ENCODE data around the gene PTBP1.
"Not testable (repeated sequence)": the region's sequence is repeated elsewhere in the genome, so short reads cannot be mapped to it uniquely, and the experiment has no call there.

The PTBP1 gene

GRCh38 chr19:810077-810855 lies 13.0 kb downstream of the PTBP1 start:
- no peak for DNase-seq (ENCODE audit: low read depth in 3 of 3)

- no peak for DNase-seq (ENCODE audit: low read depth in 3 of 3)
Observed at GRCh38 chr19:810883-811489, 13.7 kb downstream of the PTBP1 start.

- DNase-seq (ENCODE audit: low read depth in 3 of 3): no peak
Observed at GRCh38 chr19:811506-812048, 14.3 kb downstream of the PTBP1 start.

- no peak for DNase-seq (ENCODE audit: low read depth in 3 of 3)
Observed at GRCh38 chr19:812049-812746, 14.9 kb downstream of the PTBP1 start.

- no peak for DNase-seq (ENCODE audit: low read depth in 3 of 3)
Observed at GRCh38 chr19:812747-813218, 15.5 kb downstream of the PTBP1 start.

GRCh38 chr19:813219-814151 lies 16.2 kb downstream of the PTBP1 start:
- DNase-seq (ENCODE audit: low read depth in 3 of 3): no peak

GRCh38 chr19:814152-815078 lies 17.2 kb downstream of the PTBP1 start:
- DNase-seq (ENCODE audit: low read depth in 3 of 3): no peak

- no peak for DNase-seq (ENCODE audit: low read depth in 3 of 3)
Observed at GRCh38 chr19:815079-815774, 18.0 kb downstream of the PTBP1 start.

- DNase-seq (ENCODE audit: low read depth in 3 of 3): no peak
Observed at GRCh38 chr19:815775-816499, 18.7 kb downstream of the PTBP1 start.

- no peak for DNase-seq (ENCODE audit: low read depth in 3 of 3)
Observed at GRCh38 chr19:816500-816857, 19.2 kb downstream of the PTBP1 start.

GRCh38 chr19:820212-820611 lies 23.0 kb downstream of the PTBP1 start:
- DNase-seq (ENCODE audit: low read depth in 3 of 3): not testable (repeated sequence)

GRCh38 chr19:821231-821824 lies 24.1 kb downstream of the PTBP1 start:
- DNase-seq (ENCODE audit: low read depth in 3 of 3): no peak

GRCh38 chr19:821825-822503 lies 24.7 kb downstream of the PTBP1 start, which contains the start of gene PLPPR3:
Gene PLPPR3 (minus strand): TSS chr19:821955. CDS start chr19:821559, 396 bp downstream.
- DNase-seq (ENCODE audit: low read depth in 3 of 3): no peak

- DNase-seq (ENCODE audit: low read depth in 3 of 3): no peak
Observed at GRCh38 chr19:823565-824121, 26.4 kb downstream of the PTBP1 start.

- DNase-seq (ENCODE audit: low read depth in 3 of 3): no peak
Observed at GRCh38 chr19:824885-825284, 27.6 kb downstream of the PTBP1 start.

- no peak for DNase-seq (ENCODE audit: low read depth in 3 of 3)
Observed at GRCh38 chr19:825897-826644, 28.8 kb downstream of the PTBP1 start.

GRCh38 chr19:827314-827709 lies 30.1 kb downstream of the PTBP1 start:
- DNase-seq (ENCODE audit: low read depth in 3 of 3): no peak

Measured in stimulated activated CD4-positive, alpha-beta T cell treated with anti-CD3 and anti-CD28 coated beads, TNF-alpha, amount 100 ng/mL, for 4 hours (primary cell).